DMS114 treated with DMSO at 0.1 percent for 48 hours (cell line): ENCODE data around the gene ITPR2.
"Not testable (repeated sequence)": the region's sequence is repeated elsewhere in the genome, so short reads cannot be mapped to it uniquely, and the experiment has no call there.

Source experiments
- DNase-seq: peaks from one replicate; lab custom pipeline; 2025; ENCODE audit not compliant: unreplicated experiment; lab: John Stamatoyannopoulos, UW

Gene ITPR2

DNA sequence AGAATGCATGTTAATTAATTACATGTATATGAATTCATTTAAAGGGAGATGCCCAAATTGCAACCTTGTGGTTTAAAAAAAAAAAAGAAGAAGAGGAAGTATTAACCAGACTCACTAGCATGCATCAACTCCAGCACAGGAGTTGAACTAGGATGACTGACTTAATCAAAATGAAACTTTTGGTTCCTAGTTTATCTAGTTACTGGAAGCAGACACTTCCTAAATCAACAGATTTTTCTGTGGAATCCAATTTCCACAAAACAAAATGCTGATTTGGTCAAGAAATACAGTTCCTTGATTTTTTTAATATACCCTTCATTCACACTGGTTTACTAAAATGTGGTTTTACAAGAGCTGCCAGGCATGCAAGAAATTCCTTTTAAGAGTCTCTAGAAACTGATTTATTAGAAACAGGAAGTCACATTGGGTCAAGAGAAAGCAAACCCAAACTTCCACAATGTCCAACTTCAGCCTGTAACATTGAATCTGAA lies 41.6 kb downstream of the ITPR2 start:
- DNase-seq = no peak

DNA sequence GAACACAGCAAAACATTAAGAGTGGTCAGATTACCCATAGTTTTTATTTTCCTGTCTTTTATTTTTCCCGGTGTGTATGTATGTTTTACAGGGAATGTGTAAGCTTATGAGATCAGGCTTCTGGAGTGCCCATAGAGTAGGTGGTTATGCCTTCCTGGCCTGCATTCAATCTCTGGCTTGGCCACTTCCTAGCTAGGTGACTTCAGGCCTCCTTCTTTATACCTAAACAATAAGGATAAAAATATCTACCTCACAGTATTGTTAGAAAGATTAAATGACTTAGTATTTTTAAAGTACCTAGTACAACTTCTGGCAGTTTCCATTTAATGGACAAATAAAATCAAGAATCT lies 42.4 kb downstream of the ITPR2 start:
- no peak for DNase-seq

DNA sequence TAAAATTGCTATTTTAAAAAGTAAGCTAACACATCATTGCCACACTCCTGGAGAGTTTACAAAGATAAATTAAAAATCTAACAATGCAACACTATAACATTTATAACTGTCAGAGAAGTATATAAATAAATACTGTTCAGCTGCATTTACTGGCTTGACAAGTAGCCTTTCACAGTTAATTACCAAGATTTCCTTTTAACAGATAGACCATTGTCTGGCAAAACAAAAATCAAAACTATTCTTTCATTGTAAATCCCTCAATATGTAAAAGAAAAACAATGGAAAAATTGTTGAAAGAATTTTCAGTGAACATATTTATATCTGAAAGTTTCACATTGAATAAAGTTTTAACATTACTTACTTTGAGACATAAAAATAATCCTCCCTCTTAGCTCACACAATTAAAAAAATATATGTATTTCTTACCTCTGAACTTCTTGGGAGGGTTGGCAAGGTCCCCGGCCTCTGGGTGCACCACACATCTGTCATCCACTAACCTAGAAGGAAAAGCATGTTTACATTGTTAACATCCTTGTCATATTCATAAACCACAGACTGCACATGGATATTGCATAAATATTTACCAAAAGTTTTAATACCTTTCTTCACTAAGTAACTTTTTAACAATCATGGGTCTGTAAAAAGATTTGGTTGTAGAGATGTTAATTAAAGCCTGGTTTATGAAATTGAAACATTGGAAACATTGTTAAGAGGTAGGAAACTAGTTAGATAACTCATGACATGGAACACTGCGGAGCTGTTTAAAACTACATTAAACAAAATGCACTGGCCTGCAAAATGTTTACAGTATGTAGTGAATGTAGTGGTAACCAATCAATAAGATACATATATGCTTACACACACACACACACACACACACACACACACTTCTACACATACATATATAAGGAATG lies 43.0 kb downstream of the ITPR2 start:
- DNase-seq = no peak

DNA sequence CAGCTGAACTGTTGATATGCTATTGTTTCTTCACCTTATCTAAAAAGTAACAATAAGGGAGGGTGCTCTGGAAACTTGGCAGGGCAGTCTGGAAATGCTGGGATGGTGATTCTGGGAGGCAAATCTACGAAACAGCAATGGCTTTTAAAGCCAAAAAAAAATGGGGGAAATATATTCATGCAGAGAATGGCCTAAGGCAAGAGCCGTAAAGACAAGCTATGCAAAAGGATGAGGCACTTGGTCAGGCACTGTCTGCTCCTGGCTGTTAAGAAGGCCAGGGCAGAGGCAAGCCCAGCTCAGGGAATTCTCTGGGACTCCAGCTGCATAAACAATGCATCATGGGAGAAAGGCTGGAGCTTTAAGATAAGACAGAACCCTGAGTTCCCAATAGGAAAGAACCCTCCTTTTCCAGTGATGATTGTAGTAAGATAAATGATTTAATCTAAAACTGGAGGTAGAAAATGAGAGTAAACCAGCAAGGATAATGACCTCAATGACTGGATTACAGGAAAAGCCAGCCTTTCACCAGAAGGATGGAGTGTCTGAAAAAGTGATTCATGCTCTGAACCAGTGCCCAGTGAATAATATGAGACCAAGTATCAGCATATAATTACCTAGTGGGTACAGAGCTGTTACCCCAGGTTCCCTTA lies 46.0 kb downstream of the ITPR2 start:
- no peak for DNase-seq

DNA sequence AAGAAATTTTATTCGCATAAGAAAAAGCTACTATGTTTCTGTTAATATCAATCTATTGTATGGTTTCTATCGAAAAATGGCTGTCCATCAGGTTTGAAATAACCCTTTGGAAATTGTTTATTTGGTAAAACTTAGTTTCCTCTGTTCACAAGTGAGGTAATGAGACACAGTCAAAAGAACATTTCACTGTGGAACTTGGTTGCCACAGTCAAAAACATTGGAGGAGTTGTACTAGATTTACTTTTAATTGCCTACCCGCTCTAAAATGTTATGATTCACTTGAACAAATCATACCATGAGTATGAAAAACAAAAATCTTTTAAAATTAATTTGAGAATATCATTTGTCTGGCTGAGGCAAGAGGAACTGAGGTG lies 46.5 kb downstream of the ITPR2 start:
- DNase-seq = no peak

DNA sequence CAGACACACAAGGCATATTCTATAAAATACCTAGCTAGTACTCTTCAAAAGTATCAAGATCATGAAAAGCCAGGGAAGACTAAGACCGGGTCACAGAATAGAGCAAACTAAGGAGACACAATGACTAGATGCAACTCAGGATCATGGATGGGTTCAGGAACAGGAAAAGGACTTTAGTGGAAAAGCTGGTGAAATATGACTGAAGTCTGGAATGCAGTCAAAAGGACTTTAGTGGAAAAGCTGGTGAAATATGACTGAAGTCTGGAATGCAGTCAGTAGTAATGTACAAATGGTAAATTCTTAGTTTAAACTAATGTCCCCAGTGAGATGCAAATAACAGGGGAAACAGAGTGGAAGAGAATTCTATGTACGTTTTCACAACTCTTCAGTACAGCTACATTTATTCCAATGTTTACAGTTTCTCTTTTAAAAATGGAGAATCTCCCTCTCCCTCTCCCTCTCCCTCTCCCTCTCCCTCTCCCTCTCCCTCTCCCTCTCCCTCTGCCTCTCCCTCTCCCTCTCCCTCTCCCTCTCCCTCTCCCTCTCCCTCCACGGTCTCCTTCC lies 49.1 kb downstream of the ITPR2 start:
- DNase-seq = not testable (repeated sequence)

DNA sequence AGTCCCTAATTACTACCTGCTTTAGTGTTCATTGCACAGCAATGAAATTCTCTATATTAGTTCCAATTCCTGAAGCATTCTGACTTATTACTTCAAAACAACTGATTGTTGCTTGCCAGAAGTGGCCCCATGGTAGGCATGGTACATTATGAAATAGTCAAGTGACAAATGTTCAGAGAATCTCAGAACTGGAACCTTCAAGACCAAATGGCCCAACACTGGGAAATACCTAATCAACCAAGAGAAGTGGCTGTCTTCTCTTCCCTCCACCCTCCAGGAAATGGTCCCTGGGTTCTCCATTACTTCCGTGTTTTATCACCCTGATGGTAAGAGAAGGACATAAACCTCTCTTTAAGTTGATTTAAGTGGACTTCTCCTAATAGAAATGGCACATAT lies 49.9 kb downstream of the ITPR2 start:
- no peak for DNase-seq

DNA sequence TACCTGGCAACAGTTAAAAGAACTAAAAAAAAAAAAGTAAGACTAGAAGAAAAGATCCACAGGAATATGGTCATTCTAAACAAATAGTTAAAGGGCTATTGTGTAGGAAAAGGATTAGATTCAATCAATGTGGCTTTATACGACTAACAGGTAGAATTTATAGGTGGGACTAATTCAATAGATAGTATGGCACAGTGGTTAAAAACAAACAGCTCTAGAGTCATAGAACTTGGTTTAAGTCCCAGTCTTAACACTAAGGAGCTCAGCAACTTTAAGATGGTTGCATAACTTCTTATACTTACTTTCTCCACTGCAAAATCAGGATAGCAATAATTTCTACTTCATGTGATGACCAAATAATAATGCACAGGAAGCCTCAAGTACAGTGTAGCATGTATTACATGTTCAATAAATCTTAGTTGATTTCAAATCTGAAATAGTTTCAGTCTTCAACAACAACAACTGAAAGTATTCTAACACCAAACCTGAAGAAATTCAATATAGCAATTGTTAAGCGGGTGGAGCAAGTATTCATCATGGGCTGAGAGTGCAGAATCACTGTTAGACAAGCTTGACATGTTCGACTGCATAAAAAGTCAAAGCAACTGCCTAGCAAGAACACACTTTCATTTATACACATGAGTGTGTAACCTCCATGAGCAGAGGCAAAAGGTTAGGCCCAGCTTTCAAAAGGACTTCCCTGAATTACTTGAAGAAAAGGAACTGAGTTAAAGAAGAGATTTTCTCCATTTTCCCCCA lies 50.4 kb downstream of the ITPR2 start:
- no peak for DNase-seq

DNA sequence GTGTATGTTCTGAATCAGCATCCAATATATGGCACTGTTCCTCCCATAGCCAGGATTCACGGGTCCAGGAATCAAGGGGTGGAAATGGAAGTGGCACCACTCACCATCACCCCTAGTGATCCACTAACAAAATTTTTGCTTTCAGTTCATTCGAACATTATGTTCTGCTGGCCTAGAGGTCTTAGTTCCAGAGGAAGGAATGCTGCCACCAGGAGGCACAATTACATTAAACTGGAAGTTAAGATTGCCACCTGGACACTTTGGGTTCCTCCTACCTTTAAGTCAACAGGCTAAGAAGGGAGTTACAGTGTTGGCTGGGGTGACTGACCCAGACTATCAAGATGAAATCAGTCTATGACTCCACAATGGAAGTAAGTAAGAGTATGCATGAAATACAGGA lies 52.3 kb downstream of the ITPR2 start:
- DNase-seq = not testable (repeated sequence)

DNA sequence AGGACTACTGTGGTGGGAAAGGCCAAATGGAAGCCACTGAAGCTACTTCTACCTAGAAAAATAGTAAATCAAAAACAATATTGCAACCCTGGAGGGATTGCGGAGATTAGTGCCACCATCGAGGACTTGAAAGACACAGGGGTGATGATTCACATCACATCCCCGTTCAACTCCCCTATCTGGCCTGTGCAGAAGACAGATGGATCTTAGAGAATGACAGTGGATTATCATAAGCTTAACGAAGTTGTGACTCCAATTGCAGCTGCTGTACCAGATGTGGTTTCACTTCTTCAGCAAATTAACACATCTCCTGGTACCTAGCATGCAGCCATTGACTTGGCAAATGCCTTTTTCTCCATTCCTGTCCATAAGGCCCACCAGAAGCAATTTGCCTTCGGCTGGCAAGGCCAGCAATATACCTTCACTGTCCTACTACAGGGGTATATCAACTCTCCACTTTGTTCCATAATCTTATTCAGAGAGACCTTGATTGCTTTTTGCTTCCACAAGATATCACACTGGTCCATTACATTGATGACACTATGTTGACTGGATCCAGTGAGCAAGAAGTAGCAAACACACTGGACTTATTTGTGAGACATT lies 54.7 kb downstream of the ITPR2 start:
- not testable (repeated sequence) for DNase-seq

DNA sequence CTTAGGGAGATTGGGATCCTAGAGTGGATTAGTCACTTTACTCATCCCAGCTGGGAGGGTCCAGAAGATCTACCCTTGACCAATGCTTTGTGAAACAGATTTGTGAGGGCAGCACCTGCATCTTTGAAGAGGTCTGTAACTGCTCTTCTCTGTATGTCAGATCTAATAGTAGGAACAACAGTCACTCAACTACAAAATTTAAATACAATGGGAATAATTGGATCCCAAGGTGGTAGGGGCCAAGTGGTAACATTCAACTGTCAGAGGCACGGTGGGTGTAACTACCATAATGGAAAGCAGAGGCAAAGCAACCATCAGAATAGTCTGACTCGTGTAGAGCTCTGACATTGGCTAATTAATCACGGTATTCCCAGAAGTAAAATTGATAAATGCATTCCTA lies 55.8 kb downstream of the ITPR2 start:
- DNase-seq = no peak

DNA sequence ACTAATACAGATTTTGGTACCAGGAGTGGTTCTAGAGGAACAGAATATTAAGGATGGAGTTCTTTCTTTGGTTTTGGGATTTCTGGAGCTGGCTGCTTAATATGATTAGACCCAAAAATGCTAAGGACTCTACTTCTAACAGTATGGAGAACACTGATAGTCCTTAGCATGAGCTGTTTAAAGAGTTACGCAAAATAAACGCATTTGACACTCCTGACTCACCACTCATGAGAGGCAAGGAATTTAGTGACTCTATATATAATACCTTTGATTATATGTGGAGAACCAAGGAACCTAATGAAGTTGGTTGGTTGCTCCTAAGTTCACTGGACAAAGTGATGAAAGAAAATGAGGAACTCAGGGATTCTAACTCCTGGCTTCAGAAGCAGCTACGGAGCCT lies 57.0 kb downstream of the ITPR2 start:
- not testable (repeated sequence) for DNase-seq

DNA sequence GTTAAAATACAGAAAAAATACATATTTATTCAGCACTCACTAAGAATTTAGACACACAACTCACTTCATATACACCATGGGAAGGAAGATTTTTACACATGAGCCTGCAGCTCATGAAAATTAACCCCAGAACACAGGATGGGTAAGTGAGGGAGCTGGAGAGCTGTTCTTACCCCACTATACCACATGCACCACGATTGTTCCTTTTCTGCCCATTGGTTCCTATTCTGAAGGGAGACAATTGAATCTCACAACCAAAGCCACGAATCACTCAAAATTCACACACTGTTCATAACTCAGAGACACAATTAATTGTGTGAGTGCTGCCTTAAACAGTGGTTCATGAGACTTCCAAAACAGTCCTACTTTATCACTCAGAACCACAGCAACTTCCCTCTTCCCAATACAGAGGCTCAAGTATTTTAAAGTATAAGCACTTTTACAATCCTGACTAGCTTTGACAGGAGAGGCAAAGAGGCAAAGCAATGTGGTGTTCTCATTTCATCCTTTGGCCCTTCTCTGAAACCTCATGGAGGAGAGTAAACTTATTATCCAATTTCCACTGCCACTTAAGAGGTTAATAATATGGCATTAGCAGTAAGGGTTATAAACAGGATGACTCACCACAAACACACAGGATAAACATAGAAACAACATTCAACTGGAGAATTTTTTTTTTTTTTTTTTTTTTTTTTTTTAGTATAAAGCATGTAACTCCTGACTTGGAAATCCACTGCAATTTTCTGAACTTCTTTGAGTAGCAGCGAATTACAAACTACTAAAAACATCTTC lies 59.5 kb downstream of the ITPR2 start:
- no peak for DNase-seq

DNA sequence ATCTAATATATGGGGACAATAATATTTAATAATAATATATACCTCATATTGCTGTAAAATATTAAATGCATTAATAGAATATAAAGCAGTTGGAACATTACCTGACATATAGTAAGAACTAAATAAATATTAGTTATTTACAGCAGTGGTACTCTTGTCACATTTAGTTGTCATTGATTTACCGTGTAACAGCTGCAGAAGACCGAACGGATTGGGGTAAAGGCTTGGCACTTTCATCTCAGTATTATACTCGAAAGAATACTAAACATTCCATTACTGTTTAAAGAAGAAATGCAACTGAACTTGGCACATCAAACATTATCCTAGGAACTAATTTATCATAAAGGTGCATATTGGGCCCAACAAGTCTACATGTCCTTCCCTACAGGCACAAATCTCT lies 61.1 kb downstream of the ITPR2 start:
- DNase-seq = no peak

DNA sequence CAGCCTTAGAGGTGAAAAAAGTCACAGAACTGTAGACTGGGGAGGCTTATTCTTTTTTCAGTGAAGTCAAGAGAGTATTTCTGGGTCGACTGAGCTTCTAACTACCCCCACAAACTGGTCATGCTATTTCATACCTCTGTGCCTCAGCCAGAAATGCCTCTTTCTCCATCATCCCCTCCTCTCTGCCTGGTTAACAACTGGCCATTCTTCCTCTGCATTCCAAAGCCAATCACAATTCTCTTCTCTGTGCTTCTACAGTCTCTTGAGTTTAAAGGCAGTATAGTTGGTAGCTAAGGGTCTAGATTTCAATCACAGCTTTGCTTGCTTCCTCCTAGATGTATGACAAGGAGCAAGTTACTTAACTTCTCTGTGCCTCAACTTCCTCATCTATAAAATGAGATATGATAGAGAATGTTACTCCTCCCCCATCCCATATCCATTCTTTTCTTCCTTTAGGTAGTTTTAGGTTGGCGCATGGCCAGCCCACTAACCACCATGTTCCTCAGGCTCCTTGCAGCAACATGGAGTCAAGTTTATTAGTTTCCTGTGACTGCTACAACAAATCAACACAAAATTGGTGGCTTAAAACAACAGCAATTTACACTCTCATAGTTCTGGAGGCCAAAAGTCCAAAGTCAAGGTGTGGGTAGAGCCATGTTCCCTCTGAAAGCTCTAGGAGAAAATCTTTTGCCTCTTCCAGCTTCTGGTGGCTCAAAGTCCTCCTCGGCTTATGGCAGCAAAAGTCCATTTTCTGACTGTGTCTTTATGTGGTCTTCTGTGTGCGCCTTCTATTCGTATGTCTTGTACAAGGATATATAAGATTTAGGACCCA lies 62.5 kb downstream of the ITPR2 start:
- no peak for DNase-seq

DNA sequence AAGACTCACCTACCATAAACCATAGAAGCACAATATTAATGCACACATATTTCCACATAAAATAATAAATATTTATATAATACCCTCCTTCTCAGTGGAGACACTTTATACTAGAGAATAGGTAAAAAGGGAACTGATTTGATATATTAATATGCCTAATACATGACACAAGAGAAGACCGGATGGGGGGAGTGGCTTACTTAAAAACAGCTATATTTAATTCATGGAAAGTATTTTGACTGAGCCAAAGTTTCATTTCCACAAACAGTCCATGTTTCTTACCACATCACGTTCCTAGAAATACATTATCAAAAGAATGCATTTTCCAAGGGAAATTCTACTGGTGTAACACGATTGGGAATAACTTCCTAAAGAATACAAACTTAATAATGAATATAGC lies 63.4 kb downstream of the ITPR2 start:
- no peak for DNase-seq

DNA sequence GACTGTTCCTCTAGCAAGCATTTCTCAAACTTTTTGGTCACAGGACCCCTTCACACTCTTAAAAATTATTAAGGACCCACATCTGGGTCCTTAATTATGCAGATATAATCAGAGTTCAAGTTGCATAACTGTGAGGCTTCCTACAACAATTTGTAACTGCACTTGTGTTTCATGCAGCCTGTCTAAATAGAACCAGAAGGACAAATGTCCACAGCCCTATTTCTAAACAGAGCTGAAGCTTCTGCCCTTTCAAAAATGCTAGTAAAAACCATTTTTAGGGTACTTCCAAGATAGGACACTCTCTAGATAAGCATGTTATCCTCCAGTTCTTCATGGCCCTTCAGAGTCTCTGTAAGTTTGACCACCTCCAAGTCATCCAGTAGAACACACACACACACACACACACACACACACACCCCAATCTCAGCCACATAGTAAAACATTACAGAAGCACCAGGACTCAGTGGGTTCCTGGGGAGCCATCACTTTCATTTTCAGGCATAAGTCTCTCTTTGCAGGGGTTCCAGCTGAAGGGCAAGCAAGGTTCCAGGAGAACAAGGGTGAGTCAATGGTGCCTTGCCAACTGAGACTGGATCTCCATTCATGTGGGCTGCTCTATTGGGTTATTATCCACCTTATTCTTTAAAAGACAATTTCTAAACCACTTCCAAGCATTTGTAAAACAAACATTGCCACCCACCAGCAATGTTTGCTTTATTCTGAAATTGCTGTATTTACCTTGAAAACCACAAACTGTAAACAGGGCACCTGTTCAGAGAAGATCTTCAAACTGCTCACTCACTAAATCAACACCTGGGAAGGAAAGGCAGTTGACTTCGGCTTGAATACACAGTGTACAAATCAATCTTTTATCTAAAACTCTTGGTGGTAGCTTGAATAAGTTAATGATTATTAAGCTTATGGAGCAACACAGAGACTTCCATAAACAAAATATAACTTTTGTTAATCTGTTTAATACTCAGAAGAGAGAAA lies 64.1 kb downstream of the ITPR2 start:
- DNase-seq = no peak

DNA sequence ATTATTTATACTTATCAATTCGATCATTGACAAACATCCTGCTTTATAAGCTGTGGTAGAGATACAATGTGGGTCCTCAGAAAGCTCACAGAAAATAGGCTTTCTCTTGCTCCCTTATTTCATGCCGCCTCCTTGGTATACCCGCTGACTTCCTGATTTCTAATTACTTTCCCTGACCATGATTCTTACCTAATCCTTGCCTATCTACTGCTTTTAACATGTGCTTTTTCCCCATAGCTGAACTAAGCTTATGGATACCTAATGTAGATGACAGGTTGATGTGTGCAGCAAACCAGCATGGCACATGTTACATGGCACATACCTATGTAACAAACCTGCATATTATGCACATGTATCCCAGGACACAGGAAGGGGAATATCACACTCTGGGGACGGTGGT lies 65.1 kb downstream of the ITPR2 start:
- no peak for DNase-seq
